ENCODE results near the gene MTARC2.

DNA sequence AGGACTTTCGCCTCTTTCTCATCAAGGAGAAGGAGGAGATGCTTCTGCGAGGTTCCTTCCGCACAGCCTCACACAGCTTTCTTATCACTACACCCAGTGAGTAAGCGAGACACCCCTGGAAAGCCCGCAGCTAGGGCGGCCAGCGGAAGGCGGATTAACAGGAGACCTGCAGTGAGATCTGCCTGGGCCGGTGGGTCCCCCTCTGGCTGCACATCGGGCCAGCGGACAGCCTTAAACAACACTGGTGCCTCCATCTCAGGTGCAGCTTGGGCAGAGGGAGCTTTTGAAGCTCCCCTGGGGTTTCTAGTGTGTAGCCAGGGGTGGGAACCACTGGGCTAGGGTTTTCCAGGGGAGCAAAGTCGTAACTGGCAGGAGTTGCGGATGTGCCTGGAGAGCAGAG, 21.1 kb downstream of the MTARC2 start:
- TF ChIP-seq TAF1 (IDR thresholded peaks at IDR 0.05; ENCODE audit: borderline replicate concordance, insufficient read depth, low read length) (no peak), SIN3A (IDR thresholded peaks at IDR 0.05; ENCODE audit: borderline replicate concordance, insufficient read depth, low read length) (no peak), FOXP2 (optimal IDR thresholded peaks at IDR 0.05; ENCODE audit: borderline replicate concordance, extremely low read depth, extremely low read length, insufficient read depth) (no peak), POLR2AphosphoS5 (IDR thresholded peaks at IDR 0.05; ENCODE audit: low read depth, low read length) (no peak)

Measured in PFSK-1 (cell line).